Neuronal stem cell (in vitro differentiated cells): Measurements from ENCODE around the gene DVL3.

Experiments
- DNase-seq: peaks from one replicate; pipeline ENCODE4 v3.0.0-alpha.2; 2013; ENCODE audit warnings: low spot score
- H2AFZ ChIP-seq: one replicate; pipeline ENCODE4 v1.6.1; 2013; ENCODE audit warnings: mild to moderate bottlenecking, low read length, inconsistent platforms
- H2AK5ac ChIP-seq: 2 replicates; pipeline ENCODE4 v1.6.1; 2013; ENCODE audit warnings: low read depth, mild to moderate bottlenecking, inconsistent platforms, low read length, moderate library complexity, mixed read lengths
- H2BK120ac ChIP-seq: 2 replicates; pipeline ENCODE4 v1.6.1; 2013; ENCODE audit warnings: low read depth, mild to moderate bottlenecking, inconsistent platforms, low read length, moderate library complexity, mixed read lengths
- H2BK12ac ChIP-seq: one replicate; pipeline ENCODE4 v1.6.1; 2013; ENCODE audit warnings: low read length, inconsistent platforms
- H2BK15ac ChIP-seq: 2 replicates; pipeline ENCODE4 v1.6.1; 2013; ENCODE audit warnings: mild to moderate bottlenecking, low read length, inconsistent platforms, mixed read lengths
- H2BK5ac ChIP-seq: one replicate; pipeline ENCODE4 v1.6.1; 2013; ENCODE audit warnings: inconsistent platforms, mild to moderate bottlenecking, low read length, moderate library complexity
- H3K14ac ChIP-seq: one replicate; pipeline ENCODE4 v1.6.1; 2013; ENCODE audit warnings: low read length, inconsistent platforms
- H3K18ac ChIP-seq: 2 replicates; pipeline ENCODE4 v1.6.1; 2013; ENCODE audit warnings: low read length, inconsistent platforms
- H3K23ac ChIP-seq: 2 replicates; pipeline ENCODE4 v1.6.1; 2013; ENCODE audit warnings: low read depth, mild to moderate bottlenecking, mixed read lengths, low read length, inconsistent platforms; ENCODE audit not compliant: poor library complexity
- H3K27ac ChIP-seq: replicated peaks from 3 replicates; pipeline ENCODE4 v1.5.1; 2013; ENCODE audit warnings: low read length, inconsistent platforms
- H3K27me3 ChIP-seq, 3 experiments: 2 replicates each; pipeline ENCODE4 v1.6.1; 2013; ENCODE audit warnings: low read length in 3 of 3, mild to moderate bottlenecking in 2 of 3, inconsistent platforms in 1 of 3, low read depth in 1 of 3, mixed read lengths in 1 of 3, moderate library complexity in 1 of 3; ENCODE audit not compliant: control insufficient read depth in 3 of 3, insufficient read depth in 3 of 3
- H3K36me3 ChIP-seq, 2 donors: replicated peaks in 1 of 2; 2 replicates each; pipeline ENCODE4 v1.6.1; 2013; ENCODE audit warnings: low read length in 2 of 2; ENCODE audit not compliant: control insufficient read depth in 2 of 2, insufficient read depth in 2 of 2
- H3K4ac ChIP-seq: 2 replicates; pipeline ENCODE4 v1.6.1; 2013; ENCODE audit warnings: inconsistent platforms, mild to moderate bottlenecking, low read length, moderate library complexity
- H3K4me1 ChIP-seq, 2 donors: 1 replicate in 1 of 2; 2 replicates in 1 of 2; pipeline ENCODE4 v1.6.1; 2013; ENCODE audit warnings: low read length in 2 of 2, low read depth in 1 of 2; ENCODE audit not compliant: control insufficient read depth in 2 of 2, insufficient read depth in 1 of 2
- H3K4me2 ChIP-seq: one replicate; pipeline ENCODE4 v1.6.1; 2013; ENCODE audit warnings: mild to moderate bottlenecking, low read length, inconsistent platforms; ENCODE audit not compliant: insufficient read depth, poor library complexity, severe bottlenecking
- H3K4me3 ChIP-seq, 2 donors: 2 replicates each; pipeline ENCODE4 v1.5.1; 2013; ENCODE audit warnings: low read length in 2 of 2, mild to moderate bottlenecking in 2 of 2, inconsistent platforms in 1 of 2, moderate library complexity in 1 of 2
- H3K79me1 ChIP-seq: one replicate; pipeline ENCODE4 v1.6.1; 2013; ENCODE audit warnings: low read depth, mild to moderate bottlenecking, inconsistent platforms, low read length, moderate library complexity
- H3K9ac ChIP-seq: one replicate; pipeline ENCODE4 v1.6.1; 2013; ENCODE audit warnings: mild to moderate bottlenecking, low read depth, low read length, inconsistent platforms; ENCODE audit not compliant: poor library complexity
- H3K9me3 ChIP-seq, 2 donors: replicated peaks in 1 of 2; 2 replicates each; pipeline versions ENCODE3 to v1.6.1; 2013; ENCODE audit warnings: low read length in 2 of 2, mild to moderate bottlenecking in 2 of 2, inconsistent platforms in 1 of 2, low read depth in 1 of 2, mixed read lengths in 1 of 2, moderate library complexity in 1 of 2; ENCODE audit not compliant: control insufficient read depth in 2 of 2, insufficient read depth in 1 of 2
- H4K8ac ChIP-seq: one replicate; pipeline ENCODE4 v1.6.1; 2013; ENCODE audit warnings: low read depth, mild to moderate bottlenecking, inconsistent platforms, low read length, moderate library complexity
- H4K91ac ChIP-seq: one replicate; pipeline ENCODE4 v1.6.1; 2013; ENCODE audit warnings: low read length, low read depth, mild to moderate bottlenecking, inconsistent platforms; ENCODE audit not compliant: poor library complexity
- WGBS, 2 donors: extraction: QIAGEN DNeasy Blood & Tissue Kit; methylation state at CpG; one replicate each; pipeline ENCODE4 v1.1.7; 2013; ENCODE audit warnings: missing lambda C conversion rate in 2 of 2, mixed read lengths in 1 of 2; ENCODE audit not compliant: insufficient read length in 2 of 2, insufficient replicate concordance in 1 of 2; ENCODE audit errors: extremely low coverage in 2 of 2; 5-methylcytosine and 5-hydroxymethylcytosine counted together

Gene DVL3

GRCh38 chr3:184168363-184169120 lies 13.4 kb downstream of the DVL3 start:
- no peak overlapping the region for H3K4me2 ChIP-seq
- H3K36me3 ChIP-seq, result peaks cover 60 to 94% of the 10 kb centered on the region in 2 donors
- WGBS, 2 donors, result no CpG with 5 or more reads among the region's 9 CpGs

GRCh38 chr3:184169896-184170875 lies 15.0 kb downstream of the DVL3 start:
- no peak overlapping the region for H2BK15ac ChIP-seq
- H4K91ac ChIP-seq, result no peak overlapping the region
- no peak overlapping the region for H4K8ac ChIP-seq
- WGBS, 2 donors, result no CpG with 5 or more reads among the region's 66 CpGs
- no peak overlapping the region for H3K18ac ChIP-seq
- no peak for DNase-seq
- H3K14ac ChIP-seq, result no peak overlapping the region
- no peak overlapping the region for H3K9ac ChIP-seq
- H2AK5ac ChIP-seq, result no peak overlapping the region
- no peak overlapping the region for H2BK5ac ChIP-seq
- H3K27ac ChIP-seq, result no peak overlapping the region
- H3K4ac ChIP-seq, result no peak overlapping the region
- H3K9me3 ChIP-seq, result no peaks in the 10 kb centered on the region
- no peak overlapping the region for H2BK120ac ChIP-seq
- no peak overlapping the region for H2BK12ac ChIP-seq
- no peak overlapping the region for H3K4me2 ChIP-seq
- H3K23ac ChIP-seq, result no peak overlapping the region
- no peaks in the 10 kb centered on the region for H3K27me3 ChIP-seq
- peaks cover 46 to 78% of the 10 kb centered on the region in 2 donors for H3K36me3 ChIP-seq
- peaks cover 0 to 2% of the 10 kb centered on the region in 2 donors for H3K4me1 ChIP-seq
- peaks cover 5% of the 10 kb centered on the region for H3K79me1 ChIP-seq
- no peak overlapping the region for H2AFZ ChIP-seq
- no peak overlapping the region for H3K4me3 ChIP-seq

More at GRCh38 chr3:184168363-184169120, 13.4 kb downstream of the DVL3 start:
- H3K23ac ChIP-seq, result no peak overlapping the region
- no peak overlapping the region for H2AFZ ChIP-seq
- no peak for DNase-seq
- no peaks in the 10 kb centered on the region for H3K27me3 ChIP-seq
- no peak overlapping the region for H3K4me3 ChIP-seq
- H2BK5ac ChIP-seq, result no peak overlapping the region
- H3K9ac ChIP-seq, result no peak overlapping the region
- no peak overlapping the region for H3K14ac ChIP-seq
- H2BK120ac ChIP-seq, result no peak overlapping the region
- no peaks in the 10 kb centered on the region for H3K4me1 ChIP-seq
- H3K79me1 ChIP-seq, result peaks cover 3% of the 10 kb centered on the region
- H3K18ac ChIP-seq, result no peak overlapping the region
- no peak overlapping the region for H3K27ac ChIP-seq
- H3K4ac ChIP-seq, result no peak overlapping the region
- no peak overlapping the region for H4K8ac ChIP-seq
- no peak overlapping the region for H2BK15ac ChIP-seq
- no peaks in the 10 kb centered on the region for H3K9me3 ChIP-seq
- H4K91ac ChIP-seq, result no peak overlapping the region
- no peak overlapping the region for H2BK12ac ChIP-seq
- no peak overlapping the region for H2AK5ac ChIP-seq

- DNase-seq, result no peak
- no peak overlapping the region for H2AK5ac ChIP-seq
- no peaks in the 10 kb centered on the region for H3K27me3 ChIP-seq
- WGBS, 2 donors, result no CpG with 5 or more reads among the region's 9 CpGs
- H2BK15ac ChIP-seq, result no peak overlapping the region
- H2BK120ac ChIP-seq, result no peak overlapping the region
- H3K36me3 ChIP-seq, result peaks cover 34 to 64% of the 10 kb centered on the region in 2 donors
- no peak overlapping the region for H2AFZ ChIP-seq
- H2BK12ac ChIP-seq, result no peak overlapping the region
- H3K4me2 ChIP-seq, result no peak overlapping the region
- H4K8ac ChIP-seq, result no peak overlapping the region
- H3K9me3 ChIP-seq, result no peaks in the 10 kb centered on the region
- peaks cover 5% of the 10 kb centered on the region for H3K79me1 ChIP-seq
- no peak overlapping the region for H3K4ac ChIP-seq
- no peak overlapping the region for H3K9ac ChIP-seq
- no peak overlapping the region for H4K91ac ChIP-seq
- no peak overlapping the region for H3K18ac ChIP-seq
- H3K4me3 ChIP-seq, result no peak overlapping the region
- H3K4me1 ChIP-seq, result peaks cover 4 to 7% of the 10 kb centered on the region in 2 donors
- no peak overlapping the region for H3K27ac ChIP-seq
- no peak overlapping the region for H3K23ac ChIP-seq
- no peak overlapping the region for H3K14ac ChIP-seq
- no peak overlapping the region for H2BK5ac ChIP-seq
Measured at GRCh38 chr3:184171562-184171961, 16.4 kb downstream of the DVL3 start.
